ENCODE data around the gene MIS18BP1.

- no peak for TF ChIP-seq YY1 (IDR thresholded peaks at IDR 0.05; ENCODE audit: insufficient read depth, insufficient read length)
- no peak for TF ChIP-seq SUZ12 (IDR thresholded peaks at IDR 0.05; ENCODE audit: extremely low read depth, insufficient read depth, insufficient read length)
Measured at GRCh38 chr14:45210159-45210558, 42.8 kb downstream of the MIS18BP1 start.

All from NT2/D1 (cell line).